Islet precursor cell (in vitro differentiated cells): ENCODE results near the gene DDX41.
A peak's percentile ranks its signal among the peaks of the same experiment; 100 is the strongest.
"Not testable (repeated sequence)": the region's sequence is repeated elsewhere in the genome, so short reads cannot be mapped to it uniquely, and the experiment has no call there.

Source experiments
- DNase-seq: peaks from one replicate; pipeline ENCODE4 v3.0.0-alpha.2; 2018

Gene DDX41

GRCh38 chr5:177537389-177538361, 20.9 kb upstream of the DDX41 start:
- peak; percentile 75 for DNase-seq

GRCh38 chr5:177536386-177536785, 19.6 kb upstream of the DDX41 start:
- no peak for DNase-seq

GRCh38 chr5:177535125-177535524, 18.4 kb upstream of the DDX41 start:
- no peak for DNase-seq

- not testable (repeated sequence) for DNase-seq
Observed at GRCh38 chr5:177534433-177534832, 17.7 kb upstream of the DDX41 start.

GRCh38 chr5:177531209-177531940, 14.6 kb upstream of the DDX41 start:
- DNase-seq = no peak

- no peak for DNase-seq
Observed at GRCh38 chr5:177530638-177531037, 13.9 kb upstream of the DDX41 start.

- DNase-seq = peak; percentile 67
Observed at GRCh38 chr5:177529247-177530203, 12.8 kb upstream of the DDX41 start.

- DNase-seq = no peak
Observed at GRCh38 chr5:177528631-177529030, 11.9 kb upstream of the DDX41 start.

- DNase-seq = no peak
Observed at GRCh38 chr5:177527595-177527994, 10.8 kb upstream of the DDX41 start.

- DNase-seq = no peak
Observed at GRCh38 chr5:177526791-177527190, 10.0 kb upstream of the DDX41 start.

- no peak for DNase-seq
Observed at GRCh38 chr5:177526191-177526590, 9.4 kb upstream of the DDX41 start.

GRCh38 chr5:177524941-177525655, 8.3 kb upstream of the DDX41 start:
- no peak for DNase-seq

GRCh38 chr5:177524539-177524900, 7.8 kb upstream of the DDX41 start:
- DNase-seq = no peak

- DNase-seq = no peak
Observed at GRCh38 chr5:177523711-177524538, 7.2 kb upstream of the DDX41 start.

- DNase-seq = no peak
Observed at GRCh38 chr5:177520916-177521513, 4.3 kb upstream of the DDX41 start.

GRCh38 chr5:177520271-177520670, 3.5 kb upstream of the DDX41 start:
- no peak for DNase-seq

GRCh38 chr5:177519463-177520235, 2.9 kb upstream of the DDX41 start:
- DNase-seq = no peak

- DNase-seq = no peak
Observed at GRCh38 chr5:177515580-177515979, 1.2 kb downstream of the DDX41 start.

GRCh38 chr5:177514541-177514940, 2.2 kb downstream of the DDX41 start:
- DNase-seq = no peak

- no peak for DNase-seq
Observed at GRCh38 chr5:177513500-177513899, 3.3 kb downstream of the DDX41 start.
